Cardiac muscle cell (in vitro differentiated cells and primary cell): ENCODE data around the gene CTH. TPM values are rescaled to one million over a fixed set of nuclear protein-coding genes. Genes with fewer than 3 reads are reported as not detected.

Source experiments
- DNase-seq, 2 donors: peaks; one replicate each; pipeline versions ENCODE4 v3.0.0 to v3.0.0-alpha.2; 2010 to 2017; ENCODE audit warnings: low read depth in 1 of 2, low spot score in 1 of 2
- H3K27ac ChIP-seq: fragments of 200-600 bp; sonication (generic); 2 replicates; pipeline ENCODE4 v1.5.1; 2016
- H3K27me3 ChIP-seq: fragments of 200-600 bp; sonication (generic); 2 replicates; pipeline ENCODE4 v1.6.0; 2016; ENCODE audit warnings: control low read depth
- H3K36me3 ChIP-seq: fragments of 200-600 bp; sonication (generic); 2 replicates; pipeline ENCODE4 v1.5.1; 2016; ENCODE audit warnings: control low read depth
- H3K4me1 ChIP-seq: fragments of 200-600 bp; sonication (generic); 2 replicates; pipeline ENCODE4 v1.8.1; 2017; ENCODE audit warnings: low read depth, mild to moderate bottlenecking, mixed run types
- H3K4me3 ChIP-seq: fragments of 200-600 bp; sonication (generic); 2 replicates; pipeline ENCODE4 v1.5.1; 2016; ENCODE audit warnings: mild to moderate bottlenecking
- H3K9me3 ChIP-seq: fragments of 200-600 bp; sonication (generic); 2 replicates; pipeline ENCODE4 v1.5.1; 2017; ENCODE audit warnings: low read depth, mild to moderate bottlenecking, control low read depth
- CTCF ChIP-seq: IDR thresholded peaks from 2 replicates; pipeline ENCODE4 v1.5.1; 2012; ENCODE audit warnings: low read depth, mild to moderate bottlenecking, low read length
- polyA plus RNA-seq: library from polyadenylated mRNA; unstranded; fragments of >200 nt; fragmentation: Nextera tagmentation; extraction: Ambion mirVana; gene quantifications from 2 replicates; pipeline ENCODE4 v1.2.1, GENCODE V29; 2016
- total RNA-seq: library from RNA; depleted of rRNA; stranded (reverse); fragments of >200 nt; gene quantifications from 2 replicates; pipeline ENCODE4 v1.2.3, GENCODE V29; 2016

The CTH gene
- total and polyA plus RNA-seq, 2 experiments from 2014 or later: 4.0 to 4.8 TPM

DNA sequence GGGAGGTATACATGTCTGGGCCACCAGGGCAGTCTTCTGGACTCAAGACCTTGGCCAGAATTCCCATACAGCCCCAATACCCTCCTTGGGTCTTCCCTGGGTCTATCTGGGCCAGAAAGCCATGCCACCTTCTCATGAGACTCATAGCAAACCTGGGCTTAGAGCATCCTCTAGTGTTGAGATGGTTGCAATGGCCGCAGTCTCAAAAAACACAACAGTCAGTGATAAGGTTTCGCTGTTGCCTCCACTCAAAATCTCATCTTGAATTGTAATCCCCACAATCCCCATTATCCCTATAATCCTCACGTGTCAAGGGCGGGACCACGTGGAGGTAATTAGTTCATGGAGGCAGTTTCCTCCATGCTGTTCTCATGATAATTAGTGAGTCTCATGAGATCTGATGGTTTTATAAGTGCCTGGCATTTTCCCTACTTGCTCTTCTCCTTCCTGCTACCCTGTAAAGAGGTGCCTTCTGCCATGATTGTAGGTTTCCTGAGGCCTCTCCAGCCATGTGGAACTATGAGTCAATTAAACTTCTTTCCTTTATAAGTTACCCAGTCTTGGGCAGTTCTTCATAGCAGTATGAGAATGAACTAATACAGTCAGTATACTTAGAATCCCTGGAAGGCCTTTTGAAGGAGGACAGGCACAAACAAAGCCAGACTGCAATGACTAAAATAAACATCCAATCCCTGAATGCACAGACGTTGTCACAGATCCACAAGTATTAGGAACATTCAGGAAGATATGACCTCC is 77.0 kb downstream of the CTH start:
- Histone ChIP-seq H3K4me3 (no peak overlapping the region), H3K36me3 (no peaks in the 10 kb centered on the region), H3K4me1 (no peaks in the 10 kb centered on the region), H3K27me3 (no peaks in the 10 kb centered on the region), H3K27ac (no peak overlapping the region), H3K9me3 (no peaks in the 10 kb centered on the region)
- TF ChIP-seq CTCF: peak; percentile 66
- peak; percentile 59 to 60 for DNase-seq

Other genes with a start within 250 kb of the CTH start
- gene LRRC40, start 205.7 kb upstream of the CTH start, total RNA-seq: 15.0 and 19.4 TPM in 2 replicates
- gene LRRC40, start 205.7 kb upstream of the CTH start, polyA plus RNA-seq: 21.0 and 25.0 TPM in 2 replicates
- gene SRSF11, start 189.9 kb upstream of the CTH start, total RNA-seq: 81.8 and 143 TPM in 2 replicates
- 228 and 269 TPM in 2 replicates for gene SRSF11, start 189.9 kb upstream of the CTH start, polyA plus RNA-seq
- 20.5 and 26.3 TPM in 2 replicates for gene ANKRD13C, start 56.5 kb upstream of the CTH start, total RNA-seq
- 18.2 and 18.8 TPM in 2 replicates for gene ANKRD13C, start 56.5 kb upstream of the CTH start, polyA plus RNA-seq